GM12892 (cell line): ENCODE data around the gene HES6.

ENCODE experiments used
- POLR2AphosphoS5 ChIP-seq: IDR thresholded peaks from 2 replicates; pipeline ENCODE4 v1.6.1; 2011; ENCODE audit warnings: low read depth, low read length, control low read depth
- TAF1 ChIP-seq: IDR thresholded peaks from 2 replicates; pipeline ENCODE4 v1.6.1; 2011; ENCODE audit warnings: low read depth, mild to moderate bottlenecking, control low read depth, low read length, borderline replicate concordance

DNA sequence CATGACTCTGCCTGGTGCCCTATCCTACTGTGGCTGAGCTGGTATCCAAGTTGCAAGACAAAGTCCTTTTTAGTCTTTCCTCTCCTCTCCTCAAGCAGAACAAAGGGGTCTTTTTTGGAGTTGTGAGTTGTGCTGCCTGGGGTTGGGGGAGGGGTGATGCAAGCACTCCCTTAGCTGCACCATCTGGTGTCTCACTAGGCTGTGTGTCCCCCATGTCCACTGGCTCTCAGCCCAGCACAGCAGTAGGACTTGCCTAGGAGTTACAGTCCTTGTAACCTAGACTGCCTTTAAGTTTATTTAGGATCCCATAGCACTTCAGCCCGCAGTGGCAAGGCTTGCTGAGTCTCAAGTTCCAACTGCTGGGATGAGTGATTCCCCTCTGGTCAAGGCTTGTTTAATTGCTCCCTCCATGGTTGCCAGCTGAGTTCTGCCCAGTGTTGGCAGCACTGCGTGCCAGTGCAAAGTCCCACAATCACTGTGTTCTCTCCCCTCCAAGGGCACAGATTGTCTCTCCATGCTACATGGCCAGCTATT is 23.1 kb downstream of the HES6 start:
- TF ChIP-seq TAF1 (no peak), POLR2AphosphoS5 (no peak)
